ENCODE data around the gene TMEM179. TPM values are rescaled to one million over a fixed set of nuclear protein-coding genes. Genes with fewer than 3 reads are reported as not detected.

Gene TMEM179
- total and polyA plus RNA-seq, 4 donors: 0.08 to 0.12 (median 0.10) TPM; not detected in 1

DNA sequence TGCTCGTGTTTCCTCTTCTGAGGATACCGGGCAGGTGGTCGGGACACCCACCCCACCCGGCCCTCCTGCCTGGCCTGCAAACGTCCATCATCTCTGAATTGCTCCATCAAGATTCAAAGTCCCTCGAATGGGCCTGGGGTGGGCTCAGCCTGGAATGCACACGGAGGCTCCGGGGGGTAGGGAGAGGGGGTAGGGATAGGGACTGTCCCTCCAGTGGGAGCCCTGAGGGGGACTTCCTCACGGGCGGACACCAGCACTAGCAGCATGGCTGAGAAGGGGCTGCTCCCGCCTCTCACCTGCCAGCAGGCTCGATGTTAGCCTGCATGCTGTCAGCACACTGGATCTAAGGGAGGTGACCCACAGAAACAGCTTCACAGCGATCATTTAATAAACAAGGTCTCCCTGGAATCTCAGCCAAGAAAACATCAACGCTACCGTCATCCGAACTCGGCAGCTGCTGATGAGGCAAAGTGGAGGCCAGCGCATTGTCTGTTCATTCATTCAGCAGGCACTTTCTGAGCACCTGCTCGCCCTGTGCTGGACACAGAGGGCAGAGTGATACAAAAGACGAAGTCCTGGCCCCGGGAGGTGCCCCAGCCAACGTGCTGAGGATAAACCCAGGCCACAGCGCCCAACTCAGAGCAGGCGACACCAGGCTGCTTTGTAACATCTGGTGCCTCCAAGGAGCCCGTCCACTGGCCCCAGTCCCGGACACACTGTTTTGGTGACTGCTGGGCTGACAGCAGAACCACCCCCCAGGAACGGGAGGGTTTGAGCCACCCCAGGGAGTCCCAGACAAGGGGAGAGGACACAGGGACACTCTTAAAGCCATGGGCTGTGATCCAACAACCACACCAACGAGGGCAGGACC lies 6.3 kb downstream of the TMEM179 start:
- H3K4me3 ChIP-seq: no peak overlapping the region
- no peak for ATAC-seq (ENCODE audit: insufficient read depth, low FRiP score)
- peaks cover 0 to 3% (median 0%) of the 10 kb centered on the region in 4 donors for H3K9me3 ChIP-seq (ENCODE audit: control insufficient read depth in 4 of 4, insufficient read depth in 3 of 4, low read length in 3 of 4)
- H3K27me3 ChIP-seq (ENCODE audit: control insufficient read depth in 3 of 3, insufficient read depth in 3 of 3, low read length in 2 of 3): peaks cover 0 to 6% (median 0%) of the 10 kb centered on the region in 3 donors
- 58 to 75% methylated on average over 28 of the region's 28 CpGs for WGBS, 2 donors
- TF ChIP-seq, protein P1, sequence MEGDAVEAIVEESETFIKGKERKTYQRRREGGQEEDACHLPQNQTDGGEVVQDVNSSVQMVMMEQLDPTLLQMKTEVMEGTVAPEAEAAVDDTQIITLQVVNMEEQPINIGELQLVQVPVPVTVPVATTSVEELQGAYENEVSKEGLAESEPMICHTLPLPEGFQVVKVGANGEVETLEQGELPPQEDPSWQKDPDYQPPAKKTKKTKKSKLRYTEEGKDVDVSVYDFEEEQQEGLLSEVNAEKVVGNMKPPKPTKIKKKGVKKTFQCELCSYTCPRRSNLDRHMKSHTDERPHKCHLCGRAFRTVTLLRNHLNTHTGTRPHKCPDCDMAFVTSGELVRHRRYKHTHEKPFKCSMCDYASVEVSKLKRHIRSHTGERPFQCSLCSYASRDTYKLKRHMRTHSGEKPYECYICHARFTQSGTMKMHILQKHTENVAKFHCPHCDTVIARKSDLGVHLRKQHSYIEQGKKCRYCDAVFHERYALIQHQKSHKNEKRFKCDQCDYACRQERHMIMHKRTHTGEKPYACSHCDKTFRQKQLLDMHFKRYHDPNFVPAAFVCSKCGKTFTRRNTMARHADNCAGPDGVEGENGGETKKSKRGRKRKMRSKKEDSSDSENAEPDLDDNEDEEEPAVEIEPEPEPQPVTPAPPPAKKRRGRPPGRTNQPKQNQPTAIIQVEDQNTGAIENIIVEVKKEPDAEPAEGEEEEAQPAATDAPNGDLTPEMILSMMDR (IDR thresholded peaks at IDR 0.05; ENCODE audit: control extremely low read depth, extremely low read depth): no peak
- peak; percentile 25 to 70 (median 69) for DNase-seq
- H3K36me3 ChIP-seq (ENCODE audit: control insufficient read depth in 4 of 4, insufficient read depth in 4 of 4, low read length in 4 of 4): no peaks in the 10 kb centered on the region
- no peak overlapping the region for H3K9ac ChIP-seq (ENCODE audit: insufficient read depth in 1 of 2, low read length in 2 of 2)
- no peak overlapping the region for H3K27ac ChIP-seq (ENCODE audit: low read depth in 1 of 2, low read length in 1 of 2)
- H3K4me1 ChIP-seq (ENCODE audit: control insufficient read depth in 5 of 5, insufficient read depth in 5 of 5, low read length in 5 of 5): peaks cover 0 to 18% (median 0%) of the 10 kb centered on the region in 5 donors

DNA sequence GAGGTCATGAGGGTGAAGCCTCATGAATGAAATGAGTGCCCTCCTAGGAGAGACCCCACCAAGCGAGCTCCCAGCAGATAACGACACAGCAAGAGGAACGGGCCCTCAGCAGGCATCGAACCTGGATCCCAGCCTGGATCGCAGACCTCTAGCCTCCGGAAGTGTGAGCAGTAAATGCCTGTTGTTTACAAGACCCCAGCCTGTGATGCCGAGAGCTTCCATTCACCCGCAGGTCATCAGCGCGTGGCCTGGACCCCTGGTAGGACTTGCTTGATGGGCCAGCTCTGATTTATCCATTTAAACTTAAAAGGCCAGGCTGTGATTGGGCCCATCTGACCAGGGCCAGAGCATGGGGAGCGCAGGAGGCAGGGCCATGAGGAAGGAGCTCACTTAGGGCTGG lies 7.0 kb downstream of the TMEM179 start:
- DNase-seq (peak in 1 of 3 donors; percentile 7), ATAC-seq (ENCODE audit: insufficient read depth, low FRiP score) (no peak)
- Histone ChIP-seq H3K4me1 (ENCODE audit: control insufficient read depth in 5 of 5, insufficient read depth in 5 of 5, low read length in 5 of 5) (peaks cover 0 to 18% (median 0%) of the 10 kb centered on the region in 5 donors), H3K4me3 (no peak overlapping the region), H3K36me3 (ENCODE audit: control insufficient read depth in 4 of 4, insufficient read depth in 4 of 4, low read length in 4 of 4) (no peaks in the 10 kb centered on the region), H3K9ac (ENCODE audit: insufficient read depth in 1 of 2, low read length in 2 of 2) (no peak overlapping the region), H3K27ac (ENCODE audit: low read depth in 1 of 2, low read length in 1 of 2) (no peak overlapping the region), H3K9me3 (ENCODE audit: control insufficient read depth in 4 of 4, insufficient read depth in 3 of 4, low read length in 3 of 4) (peaks cover 0 to 3% (median 0%) of the 10 kb centered on the region in 4 donors), H3K27me3 (ENCODE audit: control insufficient read depth in 3 of 3, insufficient read depth in 3 of 3, low read length in 2 of 3) (peaks cover 0 to 6% (median 0%) of the 10 kb centered on the region in 3 donors)
- TF ChIP-seq, protein P1 (IDR thresholded peaks at IDR 0.05; ENCODE audit: control extremely low read depth, extremely low read depth): no peak
- 77 to 79% methylated on average over 11 of the region's 11 CpGs for WGBS, 2 donors

DNA sequence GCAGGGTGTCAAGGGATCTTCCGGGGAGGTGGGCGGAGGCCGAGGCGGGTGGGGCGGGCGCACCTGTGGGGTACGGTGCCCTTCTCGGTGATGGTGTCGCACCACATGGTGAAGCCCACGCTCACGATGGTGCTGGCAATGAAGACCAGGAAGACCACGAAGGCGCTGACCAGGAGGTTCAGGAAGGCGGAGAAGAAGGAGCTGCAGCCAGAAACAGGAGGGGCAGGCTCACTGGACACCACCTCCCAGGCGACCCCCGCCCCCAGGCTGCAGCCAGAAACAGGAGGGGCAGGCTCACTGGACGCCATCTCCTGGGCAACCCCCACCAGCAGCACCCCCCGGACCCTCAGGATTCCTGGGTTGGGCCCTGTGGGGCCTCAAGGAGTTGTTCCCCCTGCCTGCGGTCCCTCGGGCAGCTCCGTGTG lies 7.6 kb downstream of the TMEM179 start:
- no peak overlapping the region for H3K4me3 ChIP-seq
- peaks cover 0 to 4% (median under 1%) of the 10 kb centered on the region in 3 donors for H3K27me3 ChIP-seq (ENCODE audit: control insufficient read depth in 3 of 3, insufficient read depth in 3 of 3, low read length in 2 of 3)
- H3K27ac ChIP-seq (ENCODE audit: low read depth in 1 of 2, low read length in 1 of 2): no peak overlapping the region
- WGBS, 2 donors: 87% methylated on average over 21 of the region's 21 CpGs
- peaks cover 0 to 17% (median 0%) of the 10 kb centered on the region in 5 donors for H3K4me1 ChIP-seq (ENCODE audit: control insufficient read depth in 5 of 5, insufficient read depth in 5 of 5, low read length in 5 of 5)
- no peak overlapping the region for H3K9ac ChIP-seq (ENCODE audit: insufficient read depth in 1 of 2, low read length in 2 of 2)
- DNase-seq (peak in 1 of 3 donors; percentile 6), ATAC-seq (ENCODE audit: insufficient read depth, low FRiP score) (no peak)
- no peaks in the 10 kb centered on the region for H3K36me3 ChIP-seq (ENCODE audit: control insufficient read depth in 4 of 4, insufficient read depth in 4 of 4, low read length in 4 of 4)
- TF ChIP-seq, protein P1 (IDR thresholded peaks at IDR 0.05; ENCODE audit: control extremely low read depth, extremely low read depth): no peak
- H3K9me3 ChIP-seq (ENCODE audit: control insufficient read depth in 4 of 4, insufficient read depth in 3 of 4, low read length in 3 of 4): peaks cover 0 to 3% (median 0%) of the 10 kb centered on the region in 4 donors
